GM15510 (cell line): ENCODE data around the gene STX16.
A peak's percentile ranks its signal among the peaks of the same experiment; 100 is the strongest.

Experiments used
- POLR2A ChIP-seq: IDR thresholded peaks from 3 replicates; pipeline ENCODE4 v1.6.1; 2011; ENCODE audit warnings: borderline replicate concordance; ENCODE audit not compliant: insufficient read length; ENCODE audit errors: extremely low read depth

The STX16 gene, protein sequence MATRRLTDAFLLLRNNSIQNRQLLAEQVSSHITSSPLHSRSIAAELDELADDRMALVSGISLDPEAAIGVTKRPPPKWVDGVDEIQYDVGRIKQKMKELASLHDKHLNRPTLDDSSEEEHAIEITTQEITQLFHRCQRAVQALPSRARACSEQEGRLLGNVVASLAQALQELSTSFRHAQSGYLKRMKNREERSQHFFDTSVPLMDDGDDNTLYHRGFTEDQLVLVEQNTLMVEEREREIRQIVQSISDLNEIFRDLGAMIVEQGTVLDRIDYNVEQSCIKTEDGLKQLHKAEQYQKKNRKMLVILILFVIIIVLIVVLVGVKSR

DNA sequence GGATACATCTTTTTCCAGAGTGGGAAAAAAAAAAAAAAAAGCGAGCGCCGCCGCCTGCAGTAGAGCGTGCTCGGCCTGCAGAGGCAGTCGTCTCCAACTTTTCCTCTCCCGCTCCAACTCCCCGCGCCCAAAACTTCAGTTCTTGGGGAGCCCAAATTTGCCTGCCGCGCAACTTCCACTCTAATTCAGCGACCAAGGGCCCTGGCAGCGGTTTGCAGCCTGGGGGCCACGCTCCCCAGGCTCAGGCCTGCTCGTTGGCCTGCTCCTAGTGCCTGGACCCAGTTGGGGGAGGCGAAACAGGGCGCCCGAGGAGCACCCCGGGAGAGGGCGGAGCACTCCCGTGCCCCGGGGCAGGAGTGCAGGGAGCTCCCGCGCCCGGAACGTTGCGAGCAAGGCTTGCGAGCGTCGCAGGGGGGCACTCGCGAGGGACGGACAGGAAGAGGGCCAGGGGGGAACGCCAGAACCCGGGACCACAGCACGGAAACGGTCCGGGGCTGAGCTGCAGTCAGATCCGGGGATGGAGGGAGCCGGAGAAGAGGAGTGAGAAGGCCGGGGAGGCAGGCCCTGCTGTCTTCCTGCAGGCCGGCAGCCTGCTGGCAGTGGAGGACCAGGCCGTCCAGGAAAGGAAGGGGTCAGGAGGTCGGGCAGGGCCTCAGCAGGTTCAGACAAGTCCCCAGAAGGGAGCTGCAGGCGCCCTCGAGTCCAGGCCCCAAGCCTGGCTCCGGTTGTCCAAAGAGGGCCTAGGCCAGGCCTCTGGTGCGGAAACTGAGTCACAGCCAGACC is at the start of gene STX16:
STX16 (plus strand) TSS at position 508 of the 783 bp plus-strand sequence. CDS start 724 bp downstream, outside the sequence.
- TF ChIP-seq POLR2A = peak; percentile 64

- no peak for TF ChIP-seq POLR2A
Measured at GRCh38 chr20:58602124-58602523, 49.0 kb upstream of the STX16 start.

DNA sequence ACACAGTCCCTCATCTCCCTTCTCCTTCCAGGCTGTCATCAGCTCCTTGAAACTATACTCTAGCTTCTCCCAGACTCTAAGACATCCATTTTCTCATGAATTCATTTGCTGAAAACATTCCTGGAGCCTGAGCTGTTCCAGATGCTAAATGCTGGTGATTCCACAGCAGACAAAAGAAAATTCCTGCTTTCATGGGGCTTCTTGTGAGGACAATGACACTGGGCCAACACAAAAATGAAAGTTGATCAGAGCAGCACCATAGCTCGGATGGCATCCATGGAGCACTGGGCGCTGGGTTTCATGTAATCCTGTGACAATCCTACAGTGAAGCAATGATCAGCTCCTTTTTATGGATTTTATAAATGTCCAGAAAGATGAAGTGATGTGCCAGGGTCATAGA is 47.4 kb upstream of the STX16 start:
- TF ChIP-seq POLR2A = no peak

DNA sequence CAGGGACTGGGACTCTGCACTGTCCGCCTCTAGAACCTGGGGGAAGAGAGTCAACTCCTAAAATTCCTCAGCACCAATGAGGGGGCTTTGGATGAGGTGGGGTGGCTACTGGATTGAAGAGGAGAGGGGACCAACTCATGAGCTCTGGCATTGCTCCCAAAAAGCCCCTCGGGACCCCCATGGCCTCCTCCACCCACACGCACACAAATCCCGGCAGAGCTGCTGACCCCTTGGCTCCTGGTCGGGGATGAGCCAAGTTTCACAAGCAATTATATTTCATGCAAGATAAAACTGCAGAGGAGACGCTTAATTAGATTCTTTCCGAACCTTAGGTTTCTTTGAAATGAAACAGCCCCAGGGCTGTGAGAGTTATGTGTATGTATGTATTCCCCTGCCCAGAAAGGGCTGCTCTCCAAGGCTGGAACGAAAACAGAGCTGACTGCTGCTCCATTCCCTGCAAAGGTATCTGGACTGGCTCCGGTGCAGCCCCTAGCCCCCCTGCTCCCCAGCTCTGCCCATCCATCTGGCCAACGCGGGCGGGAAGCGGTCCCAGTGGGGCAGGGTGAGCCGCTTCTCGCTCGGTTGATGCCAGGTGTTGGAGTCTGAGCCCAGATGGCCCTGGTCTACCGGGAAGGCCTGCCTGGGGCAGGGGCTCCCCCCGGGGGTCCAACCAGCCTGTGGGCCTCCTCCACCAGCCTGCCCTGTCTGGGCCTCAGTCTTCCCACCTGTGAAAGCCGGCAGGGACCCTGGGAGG is 46.8 kb upstream of the STX16 start:
- no peak for TF ChIP-seq POLR2A

GRCh38 chr20:58605292-58606065 is 45.6 kb upstream of the STX16 start:
- no peak for TF ChIP-seq POLR2A

GRCh38 chr20:58606184-58606583 is 44.9 kb upstream of the STX16 start:
- no peak for TF ChIP-seq POLR2A

DNA sequence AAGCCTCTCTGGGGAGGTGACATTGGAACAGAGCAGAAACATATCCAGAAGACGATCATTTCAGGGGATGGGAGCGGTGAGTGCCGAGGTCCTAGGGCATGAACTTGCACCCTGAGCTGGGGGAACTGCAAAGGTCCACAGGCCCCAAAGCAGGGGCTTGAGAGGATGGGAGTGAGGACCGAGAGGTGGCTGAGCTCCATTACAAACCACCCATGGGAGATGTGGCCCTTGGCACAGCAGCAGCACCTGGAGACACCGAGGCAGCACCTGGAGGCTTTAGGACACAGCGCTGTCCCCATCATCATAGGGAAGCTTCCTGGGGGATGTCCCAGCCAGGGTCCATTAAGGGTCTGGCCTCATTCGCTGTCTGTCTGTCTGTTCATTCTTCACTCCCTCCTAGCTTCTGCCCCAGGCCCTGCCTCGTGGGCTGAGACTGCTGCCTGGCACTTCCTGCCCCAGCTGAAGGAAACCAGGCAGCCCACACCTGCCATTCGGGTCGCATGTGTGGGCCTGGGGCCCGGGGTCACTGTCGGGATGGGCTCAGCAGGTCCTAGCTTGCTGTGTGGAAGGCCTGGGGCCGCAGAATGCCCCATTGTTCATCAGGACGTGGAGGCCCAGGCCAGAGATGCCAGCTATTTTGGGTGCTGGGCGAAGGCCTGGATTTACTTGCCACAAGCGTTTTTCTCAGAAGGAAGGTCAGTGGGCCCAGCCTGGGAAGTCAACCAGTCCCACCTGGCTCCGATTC is 42.8 kb upstream of the STX16 start:
- TF ChIP-seq POLR2A = no peak

- no peak for TF ChIP-seq POLR2A
Measured at GRCh38 chr20:58609026-58609425, 42.1 kb upstream of the STX16 start.

DNA sequence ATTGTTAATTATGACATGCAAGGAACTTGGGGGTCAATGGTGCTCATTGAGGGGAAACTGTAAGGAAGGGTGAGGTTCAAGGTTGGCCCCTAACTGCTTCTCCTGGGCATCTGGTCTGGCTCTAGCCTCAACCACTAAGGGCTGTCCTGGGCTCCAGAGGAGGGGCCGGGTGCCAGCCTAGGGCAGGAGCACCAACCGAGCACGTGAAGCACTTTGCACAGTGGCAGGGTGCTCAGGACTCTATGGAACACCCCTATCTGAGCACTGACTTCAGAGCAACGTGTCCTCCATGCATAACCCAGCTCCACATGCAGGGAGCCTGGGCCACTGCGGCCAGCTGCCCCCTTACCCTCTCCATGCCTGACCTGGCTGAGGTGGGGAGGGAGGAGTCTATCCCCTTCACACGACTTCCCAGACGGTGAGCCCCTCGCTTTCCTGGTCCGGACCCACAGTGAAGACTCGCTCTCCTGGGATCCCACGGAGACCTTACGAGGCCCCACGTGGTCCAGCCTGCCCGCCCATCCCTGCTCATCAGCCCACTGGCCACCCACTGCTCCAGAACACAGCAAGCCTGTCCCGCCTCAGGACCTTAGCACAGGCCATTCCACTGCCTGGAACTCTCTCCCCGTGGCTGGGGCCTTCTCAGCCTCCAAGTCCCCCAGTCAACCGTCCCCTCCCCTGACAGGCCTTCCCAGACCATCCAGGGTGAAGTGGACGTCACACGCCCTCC is 40.8 kb upstream of the STX16 start:
- no peak for TF ChIP-seq POLR2A

- TF ChIP-seq POLR2A = no peak
Measured at GRCh38 chr20:58610811-58611210, 40.3 kb upstream of the STX16 start.

DNA sequence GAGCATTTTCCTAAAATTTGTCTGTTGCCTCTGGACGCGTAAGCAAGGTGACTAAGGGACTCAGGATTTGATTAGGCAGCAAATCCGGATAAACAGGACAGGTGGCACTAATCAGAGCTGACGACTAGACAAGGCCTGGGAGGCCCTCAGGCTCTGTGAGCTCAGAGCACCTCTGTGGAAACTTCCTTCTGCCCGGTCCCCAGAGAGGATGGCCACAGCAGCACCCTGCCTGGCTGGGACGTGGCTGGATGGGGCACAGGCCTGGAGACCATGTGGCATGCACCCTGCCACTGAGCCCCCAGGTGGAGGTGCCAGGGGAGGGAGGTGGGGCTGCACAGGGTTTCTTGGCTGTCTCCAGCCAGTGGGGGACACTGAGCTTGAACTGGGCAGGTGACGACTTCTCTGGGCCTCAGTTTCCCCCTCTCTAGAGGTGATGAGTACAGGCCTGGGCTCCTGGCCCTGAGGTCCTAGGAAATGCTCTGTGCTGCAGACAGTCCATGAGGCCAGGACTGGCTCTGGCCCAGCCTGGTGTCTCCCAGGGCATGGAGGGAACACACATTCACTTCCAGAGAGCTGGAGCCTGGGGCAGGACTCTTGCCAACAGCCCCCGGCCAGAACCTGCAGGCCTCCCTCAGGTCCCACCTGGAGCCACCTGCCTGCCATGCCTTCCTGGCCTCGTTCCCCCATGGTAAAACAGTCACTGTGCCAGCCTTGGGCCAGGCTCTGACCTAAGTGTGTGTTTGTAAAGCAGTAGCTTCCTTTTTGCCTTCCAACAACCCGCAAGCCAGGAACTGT is 39.6 kb upstream of the STX16 start:
- no peak for TF ChIP-seq POLR2A

GRCh38 chr20:58612121-58612691 is 38.9 kb upstream of the STX16 start:
- no peak for TF ChIP-seq POLR2A
